ENCODE measurements around the gene TPSAB1.
"Not testable (repeated sequence)": the region's sequence is repeated elsewhere in the genome, so short reads cannot be mapped to it uniquely, and the experiment has no call there.

Gene TPSAB1

GRCh38 chr16:1265090-1265630 lies 24.7 kb downstream of the TPSAB1 start:
- DNase-seq (ENCODE audit: low spot score) = no peak

- DNase-seq (ENCODE audit: low spot score) = no peak
Observed at GRCh38 chr16:1265826-1266225, 25.3 kb downstream of the TPSAB1 start.

DNA sequence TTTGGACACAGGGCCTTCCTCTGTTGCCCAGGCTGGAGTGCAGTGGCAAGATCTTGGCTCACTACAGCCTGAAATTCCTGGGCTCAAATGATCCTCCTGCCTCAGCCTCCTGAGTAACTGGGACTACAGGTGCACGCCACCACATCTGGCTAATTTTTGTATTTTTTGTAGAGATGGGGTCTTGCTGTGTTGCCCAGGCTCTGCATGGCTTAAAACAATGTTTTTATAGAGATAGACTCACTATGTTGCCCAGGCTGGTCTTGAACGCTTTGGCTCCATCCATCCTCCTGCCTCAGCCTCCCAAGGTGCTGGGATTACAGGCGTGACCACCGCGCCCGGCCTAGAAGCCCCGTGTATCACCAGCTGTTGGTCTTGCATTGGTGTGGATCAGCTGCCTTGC lies 28.9 kb downstream of the TPSAB1 start:
- DNase-seq (ENCODE audit: low spot score) = not testable (repeated sequence)

DNA sequence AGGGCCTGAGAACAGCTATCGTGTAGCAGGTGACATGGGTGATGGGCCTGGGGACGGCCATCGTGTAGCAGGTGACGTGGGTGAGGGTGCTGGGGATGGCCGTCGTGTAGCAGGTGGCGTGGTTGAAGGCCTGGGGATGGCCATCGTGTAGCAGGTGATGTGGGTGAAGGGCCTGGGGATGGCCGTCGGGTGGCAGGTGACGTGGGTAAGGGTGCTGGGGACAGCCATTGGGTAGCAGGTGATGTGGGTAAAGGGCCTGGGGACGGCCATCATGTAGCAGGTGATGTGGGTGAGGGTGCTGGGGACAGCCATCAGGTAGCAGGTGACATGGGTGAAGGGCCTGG lies 30.8 kb downstream of the TPSAB1 start:
- DNase-seq (ENCODE audit: low spot score) = no peak

- DNase-seq (ENCODE audit: low spot score) = not testable (repeated sequence)
Observed at GRCh38 chr16:1271724-1272413, 31.4 kb downstream of the TPSAB1 start.

- DNase-seq (ENCODE audit: low spot score) = no peak
Observed at GRCh38 chr16:1272453-1273198, 32.1 kb downstream of the TPSAB1 start.

GRCh38 chr16:1273816-1274215 lies 33.3 kb downstream of the TPSAB1 start:
- DNase-seq (ENCODE audit: low spot score) = no peak

GRCh38 chr16:1274767-1275166 lies 34.3 kb downstream of the TPSAB1 start:
- DNase-seq (ENCODE audit: low spot score) = no peak

- DNase-seq (ENCODE audit: low spot score) = no peak
Observed at GRCh38 chr16:1275791-1276579, 35.5 kb downstream of the TPSAB1 start.

- DNase-seq (ENCODE audit: low spot score) = no peak
Observed at GRCh38 chr16:1276580-1276878, 36.0 kb downstream of the TPSAB1 start.

- no peak for DNase-seq (ENCODE audit: low spot score)
Observed at GRCh38 chr16:1277151-1277598, 36.7 kb downstream of the TPSAB1 start.

- DNase-seq (ENCODE audit: low spot score) = no peak
Observed at GRCh38 chr16:1277617-1278282, 37.2 kb downstream of the TPSAB1 start.

DNA sequence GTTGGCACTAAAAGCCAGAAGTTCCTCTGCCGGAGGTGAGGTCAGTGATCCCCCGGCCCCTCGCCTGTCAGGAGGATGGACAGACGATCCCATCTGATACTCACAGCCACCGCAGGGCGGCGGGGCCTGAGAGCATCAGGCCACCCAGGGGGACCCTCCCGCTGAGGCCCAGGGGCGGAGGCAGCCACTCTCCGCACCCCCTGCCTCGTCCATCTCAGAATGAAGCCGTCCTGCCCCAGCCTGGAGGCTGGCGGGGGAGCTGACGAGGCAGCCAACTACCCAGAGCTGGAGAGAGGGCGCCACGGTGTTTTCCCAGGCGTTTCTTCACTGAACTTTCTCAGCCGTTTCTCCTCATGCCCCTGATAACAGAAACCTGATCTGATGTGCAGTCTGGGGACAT lies 38.0 kb downstream of the TPSAB1 start:
- no peak for DNase-seq (ENCODE audit: low spot score)

DNA sequence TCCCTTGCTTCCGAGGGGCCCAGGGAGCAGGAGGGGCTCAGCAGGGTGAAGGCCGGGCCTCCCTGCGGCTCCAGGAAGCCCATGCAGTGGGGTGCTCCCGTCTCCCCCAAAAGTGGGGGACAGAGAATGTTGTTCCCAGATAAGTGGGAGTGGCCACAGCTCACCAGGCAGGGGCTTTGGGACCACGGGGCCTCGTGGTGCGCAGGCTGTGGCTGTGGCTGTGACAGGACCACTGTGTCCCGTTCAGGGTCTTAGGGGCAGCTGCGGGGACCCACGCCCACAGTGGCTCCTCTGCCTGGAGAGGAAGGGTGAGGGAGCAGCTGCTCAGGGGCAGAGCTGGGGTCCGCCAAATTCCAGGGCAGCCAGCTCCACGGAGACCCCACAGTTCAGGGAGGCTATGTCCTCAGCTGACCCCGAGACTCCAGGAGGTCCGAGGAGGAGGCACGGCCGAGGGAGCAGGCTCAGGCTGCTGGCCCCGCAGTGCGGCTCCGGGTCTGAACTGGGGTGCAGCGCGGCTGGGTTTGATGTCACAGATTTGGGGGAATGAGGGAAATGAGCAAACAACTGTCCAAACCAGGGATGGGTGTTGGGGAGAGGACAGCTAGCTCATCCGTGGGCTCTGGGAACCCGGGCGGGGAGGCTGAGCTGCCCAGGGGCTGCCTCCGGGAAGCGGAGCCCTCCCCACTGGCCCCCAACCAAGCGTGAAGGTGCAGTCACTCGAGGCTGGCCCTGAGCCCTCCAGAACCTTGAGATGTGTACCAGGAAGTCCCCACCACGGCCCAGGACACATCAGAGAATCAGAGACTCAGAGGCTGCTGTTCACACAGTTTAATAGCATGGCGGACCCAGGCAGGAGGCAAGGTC lies 38.8 kb downstream of the TPSAB1 start:
- DNase-seq (ENCODE audit: low spot score) = no peak

DNA sequence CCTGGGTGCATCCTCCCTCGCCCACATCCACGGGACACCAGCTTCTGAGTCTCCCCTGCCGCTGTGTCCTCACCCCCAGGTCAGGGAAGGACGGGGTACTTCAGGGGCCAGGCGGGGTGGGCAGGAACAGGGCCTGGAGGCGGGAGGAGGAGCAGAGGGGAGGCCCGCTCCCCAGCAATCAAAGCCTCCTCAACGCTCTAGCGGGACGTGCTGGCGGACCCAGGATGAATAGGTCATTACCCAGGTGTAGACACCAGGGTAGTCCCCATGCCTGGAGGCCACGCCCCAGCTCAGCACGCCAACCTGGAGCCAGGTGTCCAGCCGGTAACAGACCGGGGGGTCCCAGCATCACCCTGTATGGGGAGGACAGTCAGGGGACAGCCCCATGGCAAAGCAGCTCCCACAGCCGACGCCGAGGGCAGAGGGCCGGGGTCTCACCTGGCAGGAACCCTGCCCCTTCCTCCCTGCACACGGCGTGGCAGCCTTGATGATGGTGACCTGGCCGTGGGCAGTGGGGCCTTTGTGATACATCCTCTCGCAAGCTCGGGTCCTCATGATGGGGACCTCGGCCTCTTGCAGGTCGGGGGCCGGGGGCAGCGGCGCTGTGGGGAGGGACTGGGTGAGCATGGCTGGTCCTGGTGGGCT lies 39.6 kb downstream of the TPSAB1 start:
- DNase-seq (ENCODE audit: low spot score) = no peak

- no peak for DNase-seq (ENCODE audit: low spot score)
Observed at GRCh38 chr16:1280783-1281182, 40.3 kb downstream of the TPSAB1 start.

GRCh38 chr16:1281517-1281916 lies 41.0 kb downstream of the TPSAB1 start:
- DNase-seq (ENCODE audit: low spot score) = no peak

- DNase-seq (ENCODE audit: low spot score) = no peak
Observed at GRCh38 chr16:1282324-1282973, 41.9 kb downstream of the TPSAB1 start.

GRCh38 chr16:1283296-1283695 lies 42.8 kb downstream of the TPSAB1 start:
- no peak for DNase-seq (ENCODE audit: low spot score)

DNA sequence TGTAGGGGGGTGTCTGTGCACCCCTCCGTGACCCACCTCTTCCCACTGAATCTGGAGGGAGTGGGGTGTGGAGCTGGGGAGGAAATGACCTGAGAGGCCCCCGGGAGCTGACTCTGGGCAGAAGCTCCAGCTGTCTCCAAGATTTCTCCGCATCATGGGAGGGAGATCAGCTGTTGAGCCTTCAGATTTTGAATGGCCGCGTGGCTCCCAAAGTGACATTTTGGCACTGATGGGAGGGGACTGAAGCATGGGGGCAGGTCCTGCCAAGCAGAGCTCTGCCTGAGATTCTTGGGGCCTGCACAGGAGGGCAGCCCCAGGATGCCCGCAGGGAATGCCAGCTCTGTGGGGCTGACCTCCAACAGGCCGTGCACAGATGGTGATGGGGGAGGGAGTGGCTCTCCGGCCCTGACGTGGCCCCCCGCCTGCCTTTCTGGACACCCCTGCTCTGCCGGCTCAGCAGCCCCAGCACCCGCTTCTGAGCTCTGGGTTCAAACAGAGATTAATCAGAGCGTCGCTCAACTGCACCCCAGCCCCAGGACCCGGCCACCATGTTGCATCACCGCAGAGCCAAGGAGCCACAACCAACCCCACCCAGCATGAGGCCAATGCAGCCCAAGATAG lies 43.6 kb downstream of the TPSAB1 start:
- DNase-seq (ENCODE audit: low spot score) = no peak
